PC-9 (cell line): ENCODE results near the gene NID1.

Experiments used
- CTCF ChIP-seq: fragments of 200-600 bp; sonication (generic); conservative IDR thresholded peaks from 2 replicates; pipeline ENCODE4 v1.6.1; 2017; ENCODE audit warnings: mixed run types, antibody characterized with exemption, mild to moderate bottlenecking, moderate library complexity
- EZH2 ChIP-seq: fragments of 200-600 bp; sonication (generic); IDR thresholded peaks from 2 replicates; pipeline ENCODE4 v1.8.0; 2017; ENCODE audit warnings: antibody characterized with exemption, low read depth

- TF ChIP-seq CTCF: no peak
- no peak for TF ChIP-seq EZH2
Observed at GRCh38 chr1:235935235-235936225, 129.4 kb downstream of the NID1 start.
